ENCODE data around the gene GLOD4.
"Not testable (repeated sequence)": the region's sequence is repeated elsewhere in the genome, so short reads cannot be mapped to it uniquely, and the experiment has no call there.

The GLOD4 gene

GRCh38 chr17:773016-773415, 9.1 kb downstream of the GLOD4 start:
- no peak for DNase-seq

- DNase-seq, result no peak
Measured at GRCh38 chr17:767076-767475, 15.0 kb downstream of the GLOD4 start.

DNA sequence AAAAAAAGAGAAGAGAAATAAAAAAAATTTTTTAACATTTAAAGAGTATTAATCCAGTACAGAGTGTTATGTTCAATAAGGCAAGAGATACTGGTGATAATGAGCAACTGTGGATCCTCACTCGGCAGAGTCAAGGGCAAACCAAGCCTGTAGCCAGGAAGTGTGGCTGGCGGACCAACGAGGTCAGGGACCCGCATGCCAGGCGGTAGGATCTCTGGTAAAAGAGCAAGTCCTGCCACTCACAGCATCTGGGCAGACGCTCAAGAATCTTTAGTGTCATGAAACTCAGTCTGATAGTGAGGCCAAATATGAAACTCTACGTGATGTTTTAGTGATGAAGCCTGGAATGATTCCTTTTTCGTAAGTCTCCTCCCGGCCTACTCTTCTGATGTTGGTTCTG, 21.7 kb downstream of the GLOD4 start:
- DNase-seq, result no peak

DNA sequence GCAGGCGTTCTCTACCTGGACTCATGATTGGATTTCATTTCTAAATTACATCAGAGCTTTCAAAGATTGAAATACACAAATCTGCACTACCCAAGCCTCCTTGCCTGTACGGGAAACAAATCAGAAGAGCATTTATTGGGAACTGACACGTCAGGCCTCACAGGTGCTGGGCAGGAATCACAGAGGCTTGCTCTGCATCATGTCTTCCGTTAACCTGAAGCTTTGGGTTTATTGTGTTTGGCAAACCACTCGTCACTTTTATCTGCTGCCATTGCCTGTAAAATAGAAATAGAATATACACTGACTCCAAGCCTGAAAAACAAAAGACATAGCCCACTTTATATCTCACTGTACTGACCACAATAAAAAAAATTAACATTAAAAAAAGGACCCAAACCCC, 22.1 kb downstream of the GLOD4 start:
- DNase-seq, result no peak

GRCh38 chr17:756010-756567, 26.0 kb downstream of the GLOD4 start:
- not testable (repeated sequence) for DNase-seq

- DNase-seq, result not testable (repeated sequence)
Measured at GRCh38 chr17:755319-755961, 26.6 kb downstream of the GLOD4 start.

DNA sequence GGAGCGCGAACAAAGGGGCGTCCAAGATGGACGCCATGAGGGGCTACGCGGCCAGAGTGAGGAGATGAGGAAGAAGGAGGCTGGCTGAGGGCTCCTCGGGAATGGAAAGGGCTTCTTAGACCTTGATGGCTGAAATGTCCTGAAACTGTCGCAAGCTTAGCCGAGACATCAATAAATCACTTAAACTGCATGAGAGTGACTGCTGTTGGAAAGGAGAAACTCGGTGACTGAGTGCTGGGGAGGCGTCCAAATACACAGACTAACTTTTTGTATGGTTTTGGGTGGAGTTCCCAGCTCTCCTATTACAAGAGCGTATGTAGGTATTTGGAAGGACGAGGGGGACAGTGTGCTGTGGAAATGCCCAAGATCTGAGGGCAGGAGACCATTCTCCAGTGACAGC, 28.7 kb downstream of the GLOD4 start:
- no peak for DNase-seq

DNA sequence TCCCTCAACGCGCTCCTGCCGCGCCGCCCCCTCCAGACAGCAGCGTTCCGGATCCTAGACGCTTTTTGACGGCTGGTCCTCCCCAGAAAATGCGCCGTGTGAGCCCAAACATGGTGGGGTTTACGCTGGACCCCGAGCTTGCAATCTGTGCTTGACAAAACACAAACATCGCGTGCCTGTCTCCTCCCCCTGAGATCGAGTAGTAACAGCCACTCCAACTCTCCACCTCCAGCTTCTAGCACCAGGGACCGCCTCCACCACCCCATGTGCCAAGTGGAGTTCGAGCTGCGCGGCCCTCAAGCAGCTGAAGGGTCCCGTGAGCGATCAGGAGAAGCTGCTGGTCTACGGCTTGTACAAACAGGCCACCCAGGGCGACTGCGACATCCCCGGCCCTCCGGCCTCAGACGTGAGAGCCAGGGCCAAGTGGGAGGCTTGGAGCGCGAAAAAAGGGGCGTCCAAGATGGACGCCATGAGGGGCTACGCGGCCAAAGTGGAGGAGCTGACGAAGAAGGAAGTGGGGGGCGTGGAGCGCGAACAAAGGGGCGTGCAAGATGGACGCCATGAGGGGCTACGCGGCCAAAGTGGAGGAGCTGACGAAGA, 29.4 kb downstream of the GLOD4 start:
- no peak for DNase-seq

DNA sequence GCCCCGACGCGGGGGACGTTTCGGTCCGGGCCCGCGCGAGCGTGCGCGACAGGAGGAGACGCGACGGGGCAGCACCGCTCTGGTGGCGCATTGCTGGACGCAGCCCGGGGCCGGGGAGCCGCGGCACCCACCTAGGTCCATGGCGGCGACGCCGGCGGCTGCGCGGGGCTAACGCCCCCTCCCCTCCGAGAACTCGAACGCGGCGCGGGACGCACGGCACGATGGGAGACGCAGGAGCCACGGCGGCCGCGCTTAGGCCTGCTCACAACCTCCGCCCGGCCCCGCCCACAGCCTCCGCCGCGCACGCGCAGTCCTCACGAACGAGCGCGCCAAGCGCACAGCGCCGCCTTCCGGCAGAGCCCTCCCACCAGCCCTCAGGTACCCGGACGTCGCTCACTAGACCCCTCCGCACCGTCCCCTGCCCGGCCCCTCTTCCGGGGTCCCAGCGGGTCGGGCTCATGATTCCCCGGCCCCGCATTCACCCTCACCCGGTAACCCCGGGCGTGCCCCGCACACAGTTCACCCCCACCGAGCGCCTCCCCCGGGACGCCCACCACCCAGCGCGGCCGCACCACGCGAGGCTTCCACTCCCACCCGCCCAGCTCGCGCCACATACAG, 30.0 kb downstream of the GLOD4 start, which contains the start of gene GEMIN4:
GEMIN4 (minus strand) TSS at position 263 of the 618 bp plus-strand sequence; CDS start at position 141, 122 bp downstream.
- peak; percentile 61 for DNase-seq

GRCh38 chr17:751269-752001, 30.6 kb downstream of the GLOD4 start:
- DNase-seq, result no peak

GRCh38 chr17:750431-751037, 31.5 kb downstream of the GLOD4 start:
- no peak for DNase-seq

- not testable (repeated sequence) for DNase-seq
Measured at GRCh38 chr17:749359-749758, 32.7 kb downstream of the GLOD4 start.

DNA sequence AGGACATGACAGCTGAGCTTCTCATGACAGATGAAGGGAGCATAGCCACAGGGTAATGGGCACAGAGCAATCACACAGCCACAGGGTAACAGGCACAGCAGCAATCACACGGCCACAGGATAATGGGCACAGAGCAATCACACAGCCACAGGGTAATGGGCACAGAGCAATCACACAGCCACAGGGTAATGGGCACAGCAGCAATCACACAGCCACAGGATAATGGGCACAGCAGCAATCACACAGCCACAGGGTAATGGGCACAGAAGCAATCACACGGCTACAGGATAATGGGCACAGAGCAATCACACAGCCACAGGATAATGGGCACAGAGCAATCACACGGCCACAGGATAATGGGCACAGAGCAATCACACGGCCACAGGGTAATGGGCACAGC, 33.5 kb downstream of the GLOD4 start:
- DNase-seq, result not testable (repeated sequence)

DNA sequence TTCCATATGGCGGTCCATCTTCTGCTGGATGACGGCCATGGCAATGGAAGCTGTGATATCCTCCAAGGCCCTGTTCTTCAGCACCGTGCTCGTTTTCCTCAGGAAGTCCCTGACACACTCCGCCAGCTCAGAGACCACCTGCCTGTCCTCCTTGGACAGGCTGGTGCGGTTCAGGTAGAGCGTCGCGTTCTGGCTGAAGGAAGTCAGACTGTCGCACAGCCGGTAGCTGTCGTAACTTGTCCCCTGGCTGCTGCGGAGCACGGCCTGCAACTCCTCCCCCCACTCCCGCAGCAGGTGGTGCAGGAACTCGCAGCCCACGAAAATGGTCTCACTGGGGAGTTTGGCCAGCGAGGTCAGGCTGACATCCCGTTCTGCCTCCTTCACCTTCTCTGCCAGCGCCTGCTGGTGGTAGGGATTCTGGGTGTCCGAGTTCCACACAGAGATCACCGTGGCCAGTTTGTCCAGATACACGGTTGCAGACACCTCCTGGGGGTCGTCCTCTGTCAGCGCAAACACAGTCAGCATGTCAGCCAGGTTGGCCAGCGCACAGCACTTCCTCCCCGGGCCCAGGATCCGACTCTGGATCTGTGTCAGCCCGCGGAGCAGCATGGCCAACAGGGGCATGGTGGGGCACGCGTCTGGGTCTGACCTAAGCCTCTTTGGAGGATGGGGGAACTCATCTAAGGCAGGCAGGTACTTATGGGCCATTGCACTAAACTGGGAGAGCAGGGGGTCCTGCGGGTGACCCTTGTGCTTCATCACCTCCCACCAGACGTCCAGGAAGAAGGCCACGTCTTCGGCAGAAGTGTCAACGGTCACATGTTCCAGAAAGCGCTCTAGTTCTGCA, 35.1 kb downstream of the GLOD4 start:
- DNase-seq, result no peak

- no peak for DNase-seq
Measured at GRCh38 chr17:746181-746580, 35.9 kb downstream of the GLOD4 start.

- DNase-seq, result no peak
Measured at GRCh38 chr17:745406-745805, 36.7 kb downstream of the GLOD4 start.

- DNase-seq, result no peak
Measured at GRCh38 chr17:744937-745336, 37.1 kb downstream of the GLOD4 start.

GRCh38 chr17:743139-743538, 38.9 kb downstream of the GLOD4 start:
- DNase-seq, result no peak

DNA sequence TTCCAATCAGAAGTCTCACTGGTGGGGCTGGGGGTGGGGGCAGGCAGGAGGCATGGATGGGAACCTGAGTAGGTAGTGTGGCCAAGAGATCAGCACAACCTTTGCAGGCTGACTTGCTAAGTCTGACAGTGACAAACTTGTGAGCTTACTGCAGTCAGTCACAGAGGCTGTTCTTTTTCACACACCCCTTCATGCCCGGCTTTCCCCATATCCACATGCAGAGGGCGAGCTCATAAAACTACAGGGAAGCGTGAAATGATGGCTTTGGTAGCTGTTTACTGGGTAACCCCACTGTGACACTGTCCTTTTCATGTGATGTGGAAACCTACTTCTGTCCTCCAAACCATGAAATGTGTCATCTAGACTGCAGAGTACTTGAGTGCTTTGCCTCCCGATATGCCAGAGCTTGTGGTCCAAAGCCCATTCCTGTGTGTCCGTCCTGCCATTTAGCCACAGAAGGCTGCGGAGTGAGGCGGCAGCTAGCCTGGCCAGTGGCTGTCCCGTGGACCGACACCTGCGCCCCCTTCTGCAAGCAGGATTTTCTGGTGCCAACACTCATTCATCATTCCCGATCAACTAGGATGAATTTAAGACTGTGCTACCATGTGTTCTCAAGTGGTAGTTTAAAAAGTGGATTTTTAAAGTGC, 39.8 kb downstream of the GLOD4 start:
- DNase-seq, result no peak

- no peak for DNase-seq
Measured at GRCh38 chr17:740240-741017, 41.7 kb downstream of the GLOD4 start.
